Loucy (cell line): ENCODE results near the gene HSBP1L1.

Source experiments
- EZH2phosphoT487 ChIP-seq: fragments of 200-600 bp; IDR thresholded peaks from 2 replicates; pipeline ENCODE4 v1.6.1; 2018; ENCODE audit warnings: antibody characterized with exemption, mild to moderate bottlenecking, moderate library complexity, borderline replicate concordance
- TF ChIP-seq, protein P1 (sequence below): fragments of 200-600 bp; sonication (generic); conservative IDR thresholded peaks from 2 replicates; pipeline ENCODE4 v1.5.1; 2014; ENCODE audit warnings: mild to moderate bottlenecking, antibody characterized with exemption, low read length

DNA sequence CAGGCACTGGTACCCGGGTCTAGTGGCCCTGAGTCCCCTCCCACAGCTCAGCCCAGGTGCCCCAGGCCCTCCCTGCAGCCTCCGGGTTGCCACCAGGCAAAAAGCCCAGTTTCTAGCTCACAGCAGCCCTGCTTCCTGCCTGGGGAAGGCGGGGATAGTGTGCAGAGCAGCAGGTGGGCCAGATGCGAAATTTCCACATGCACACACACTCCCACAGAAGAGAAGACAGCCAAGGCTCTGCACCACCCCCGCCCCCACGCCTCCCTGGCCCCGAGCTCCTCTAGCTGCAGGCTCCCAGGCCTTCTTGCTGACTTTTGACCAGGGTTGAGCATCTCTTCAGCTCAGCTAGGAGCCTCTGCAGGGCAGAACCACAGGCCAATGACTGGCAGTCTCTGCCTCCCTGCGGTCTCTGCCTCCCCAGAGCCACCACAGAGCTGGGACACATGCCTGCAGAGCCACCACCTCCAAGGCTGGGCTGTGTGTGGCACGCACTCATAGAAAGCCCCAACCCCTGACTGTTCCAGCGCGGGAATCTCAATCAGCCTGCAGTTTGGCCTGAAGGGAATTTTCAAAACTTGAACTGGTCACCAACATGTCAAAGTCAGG, 20.2 kb upstream of the HSBP1L1 start:
- TF ChIP-seq, protein P1, sequence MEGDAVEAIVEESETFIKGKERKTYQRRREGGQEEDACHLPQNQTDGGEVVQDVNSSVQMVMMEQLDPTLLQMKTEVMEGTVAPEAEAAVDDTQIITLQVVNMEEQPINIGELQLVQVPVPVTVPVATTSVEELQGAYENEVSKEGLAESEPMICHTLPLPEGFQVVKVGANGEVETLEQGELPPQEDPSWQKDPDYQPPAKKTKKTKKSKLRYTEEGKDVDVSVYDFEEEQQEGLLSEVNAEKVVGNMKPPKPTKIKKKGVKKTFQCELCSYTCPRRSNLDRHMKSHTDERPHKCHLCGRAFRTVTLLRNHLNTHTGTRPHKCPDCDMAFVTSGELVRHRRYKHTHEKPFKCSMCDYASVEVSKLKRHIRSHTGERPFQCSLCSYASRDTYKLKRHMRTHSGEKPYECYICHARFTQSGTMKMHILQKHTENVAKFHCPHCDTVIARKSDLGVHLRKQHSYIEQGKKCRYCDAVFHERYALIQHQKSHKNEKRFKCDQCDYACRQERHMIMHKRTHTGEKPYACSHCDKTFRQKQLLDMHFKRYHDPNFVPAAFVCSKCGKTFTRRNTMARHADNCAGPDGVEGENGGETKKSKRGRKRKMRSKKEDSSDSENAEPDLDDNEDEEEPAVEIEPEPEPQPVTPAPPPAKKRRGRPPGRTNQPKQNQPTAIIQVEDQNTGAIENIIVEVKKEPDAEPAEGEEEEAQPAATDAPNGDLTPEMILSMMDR, result no peak
- TF ChIP-seq EZH2phosphoT487, result no peak
